ENCODE results near the gene UCK2.

Gene UCK2

DNA sequence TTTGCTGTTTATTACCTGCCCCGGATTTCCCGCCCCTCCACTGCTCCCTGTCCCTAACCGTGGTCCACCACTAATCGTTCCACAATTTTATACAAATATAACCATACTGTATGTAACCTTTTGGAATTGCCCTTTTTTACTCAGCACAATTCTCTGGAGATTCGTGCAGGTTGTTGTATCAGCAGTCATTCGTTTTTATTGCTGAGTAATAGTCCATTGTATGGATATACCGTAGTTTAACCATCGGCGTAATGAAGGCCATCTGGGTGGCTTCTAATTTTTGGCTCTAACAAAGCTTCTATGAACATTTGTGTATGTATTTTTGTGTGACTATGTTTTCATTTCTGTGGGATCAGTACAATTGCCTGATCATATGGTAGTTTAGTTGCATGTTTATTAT lies 50.0 kb downstream of the UCK2 start:
- H3K27ac Mint-ChIP-seq: peak overlapping the region; percentile 73
- peaks cover 6% of the 10 kb centered on the region for H3K9me3 Mint-ChIP-seq
- no peak for ATAC-seq
- H3K4me1 Mint-ChIP-seq: peaks cover 78% of the 10 kb centered on the region
- peaks cover 25% of the 10 kb centered on the region for H3K36me3 Mint-ChIP-seq
- no peaks in the 10 kb centered on the region for H3K27me3 Mint-ChIP-seq
- no peak overlapping the region for H3K4me3 Mint-ChIP-seq

DNA sequence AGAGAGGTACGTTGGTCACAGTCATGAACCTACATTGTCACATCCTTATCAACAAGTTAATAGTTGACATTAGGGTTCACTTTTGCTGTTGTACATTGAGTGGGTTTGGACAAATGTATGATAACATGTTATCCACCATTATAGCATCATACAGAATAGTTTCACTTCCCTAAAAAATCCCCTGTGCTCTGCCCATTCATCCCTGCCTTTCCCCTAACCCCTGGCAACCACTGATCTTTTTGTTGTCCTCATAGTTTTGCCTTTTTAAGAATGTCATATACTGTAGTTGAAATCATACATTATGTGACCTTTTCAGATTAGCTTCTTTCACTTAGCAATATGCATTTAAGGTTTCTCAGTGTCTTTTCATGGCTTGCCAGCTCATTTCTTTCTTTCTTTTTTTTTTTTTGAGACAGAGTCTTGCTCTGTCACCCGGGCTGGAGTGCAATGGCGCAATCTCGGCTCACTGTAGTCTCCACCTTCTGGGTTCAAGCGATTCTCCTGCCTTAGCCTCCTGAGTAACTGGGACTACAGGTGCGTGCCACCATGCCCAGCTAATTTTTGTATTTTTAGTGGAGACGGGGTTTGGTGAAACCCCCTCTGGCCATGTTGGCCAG lies 50.6 kb downstream of the UCK2 start:
- no peaks in the 10 kb centered on the region for H3K27me3 Mint-ChIP-seq
- H3K36me3 Mint-ChIP-seq: peaks cover 21% of the 10 kb centered on the region
- peak overlapping the region; percentile 73 for H3K27ac Mint-ChIP-seq
- peaks cover 76% of the 10 kb centered on the region for H3K4me1 Mint-ChIP-seq
- peak; percentile 91 for ATAC-seq
- H3K9me3 Mint-ChIP-seq: peaks cover 6% of the 10 kb centered on the region
- H3K4me3 Mint-ChIP-seq: peak overlapping the region; percentile 32

DNA sequence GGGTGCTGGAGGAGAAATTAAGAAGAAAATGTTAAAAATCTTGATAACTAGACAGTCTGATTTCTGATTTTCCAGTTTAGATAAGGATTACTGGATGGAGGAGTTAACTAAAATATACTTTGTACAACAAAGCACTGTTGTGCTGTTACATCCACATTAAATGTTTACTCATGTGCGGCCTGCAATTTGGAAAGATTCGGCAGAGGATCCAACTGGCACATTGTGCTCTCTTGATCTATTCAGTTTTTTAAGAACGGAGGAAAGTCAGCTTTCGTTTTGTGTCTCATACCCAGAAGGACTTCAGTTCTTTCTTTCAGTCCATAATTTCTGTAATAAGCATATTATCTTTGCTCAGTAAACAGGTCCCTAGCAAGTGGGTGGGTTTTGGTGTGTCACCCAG lies 52.5 kb downstream of the UCK2 start:
- ATAC-seq: no peak
- Mint-ChIP-seq H3K4me1 (peaks cover 76% of the 10 kb centered on the region), H3K4me3 (no peak overlapping the region), H3K9me3 (no peaks in the 10 kb centered on the region), H3K27ac (peak overlapping the region; percentile 73), H3K27me3 (no peaks in the 10 kb centered on the region), H3K36me3 (peaks cover 13% of the 10 kb centered on the region)

DNA sequence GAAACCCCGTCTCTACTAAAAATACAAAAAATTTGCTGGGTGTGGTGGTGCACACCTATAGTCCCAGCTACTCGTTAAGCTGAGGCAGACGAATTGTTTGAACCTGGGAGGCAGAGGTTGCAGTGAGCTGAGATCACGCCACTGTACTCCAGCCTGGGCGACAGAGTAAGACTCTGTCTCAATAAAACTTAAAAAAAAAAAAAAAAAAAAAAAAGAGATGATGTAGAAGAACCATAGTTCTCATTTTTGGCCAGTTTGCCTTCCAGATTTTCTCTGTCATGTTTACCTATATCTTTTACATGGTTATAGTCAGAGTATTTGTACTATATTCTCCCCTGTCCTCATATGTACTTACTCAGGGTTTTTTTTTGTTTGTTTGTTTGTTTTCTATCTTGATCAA lies 53.6 kb downstream of the UCK2 start:
- H3K4me3 Mint-ChIP-seq: no peak overlapping the region
- ATAC-seq: no peak
- no peaks in the 10 kb centered on the region for H3K27me3 Mint-ChIP-seq
- peaks cover 14% of the 10 kb centered on the region for H3K36me3 Mint-ChIP-seq
- H3K9me3 Mint-ChIP-seq: no peaks in the 10 kb centered on the region
- no peak overlapping the region for H3K27ac Mint-ChIP-seq
- H3K4me1 Mint-ChIP-seq: peaks cover 75% of the 10 kb centered on the region

DNA sequence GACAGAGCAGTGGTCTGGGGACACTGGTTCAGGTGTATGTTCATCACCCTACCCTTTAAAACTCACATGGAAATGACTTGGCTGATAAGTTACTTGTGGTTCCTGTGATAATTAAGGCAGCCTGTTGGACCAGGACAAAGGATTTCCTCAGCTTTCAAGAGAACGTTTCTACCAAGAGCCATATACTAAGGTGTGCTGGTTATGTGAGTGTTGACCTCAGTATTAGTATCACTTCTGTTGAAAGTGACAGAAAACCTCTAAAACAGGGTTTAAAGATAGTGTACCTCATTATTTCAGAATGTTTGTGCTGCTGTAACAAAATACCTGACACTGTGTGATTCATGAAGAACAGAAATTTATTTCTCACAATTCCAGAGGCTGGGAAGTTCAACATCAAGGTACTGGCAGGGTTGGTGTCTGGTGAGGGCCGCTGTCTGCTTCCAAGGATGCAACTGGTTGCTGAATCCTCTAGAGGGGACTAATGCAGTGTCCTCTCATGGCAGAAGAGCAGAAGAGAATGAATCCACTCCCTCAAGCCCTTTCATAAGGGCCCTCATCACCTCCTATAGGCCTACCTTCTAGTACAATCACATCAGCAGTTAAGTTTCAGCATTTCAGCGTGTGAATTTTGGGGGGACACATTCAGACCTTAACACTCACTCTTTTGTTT lies 54.9 kb downstream of the UCK2 start:
- no peaks in the 10 kb centered on the region for H3K27me3 Mint-ChIP-seq
- no peak overlapping the region for H3K27ac Mint-ChIP-seq
- H3K4me1 Mint-ChIP-seq: peaks cover 78% of the 10 kb centered on the region
- no peak for ATAC-seq
- H3K36me3 Mint-ChIP-seq: peaks cover 26% of the 10 kb centered on the region
- H3K9me3 Mint-ChIP-seq: no peaks in the 10 kb centered on the region
- no peak overlapping the region for H3K4me3 Mint-ChIP-seq

DNA sequence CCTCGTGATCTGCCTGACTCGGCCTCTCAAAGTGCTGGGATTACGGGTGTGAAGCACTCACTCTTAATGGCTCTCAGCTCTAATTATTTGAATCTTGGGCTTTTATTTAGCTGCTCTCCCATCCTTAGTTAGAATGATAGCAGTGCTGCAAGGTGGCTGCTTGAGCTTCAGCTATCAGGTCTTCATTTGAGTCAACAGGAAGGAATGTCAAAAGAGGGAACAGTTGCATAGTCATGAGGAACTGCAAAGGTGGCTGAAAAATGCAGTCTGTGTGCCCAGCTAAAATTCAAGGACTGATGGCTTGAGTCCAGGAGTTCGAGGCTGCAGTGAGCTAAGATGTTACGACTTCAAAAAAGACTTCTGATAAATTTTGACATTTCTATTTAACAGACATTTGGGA lies 55.6 kb downstream of the UCK2 start:
- H3K27ac Mint-ChIP-seq: peak overlapping the region; percentile 62

DNA sequence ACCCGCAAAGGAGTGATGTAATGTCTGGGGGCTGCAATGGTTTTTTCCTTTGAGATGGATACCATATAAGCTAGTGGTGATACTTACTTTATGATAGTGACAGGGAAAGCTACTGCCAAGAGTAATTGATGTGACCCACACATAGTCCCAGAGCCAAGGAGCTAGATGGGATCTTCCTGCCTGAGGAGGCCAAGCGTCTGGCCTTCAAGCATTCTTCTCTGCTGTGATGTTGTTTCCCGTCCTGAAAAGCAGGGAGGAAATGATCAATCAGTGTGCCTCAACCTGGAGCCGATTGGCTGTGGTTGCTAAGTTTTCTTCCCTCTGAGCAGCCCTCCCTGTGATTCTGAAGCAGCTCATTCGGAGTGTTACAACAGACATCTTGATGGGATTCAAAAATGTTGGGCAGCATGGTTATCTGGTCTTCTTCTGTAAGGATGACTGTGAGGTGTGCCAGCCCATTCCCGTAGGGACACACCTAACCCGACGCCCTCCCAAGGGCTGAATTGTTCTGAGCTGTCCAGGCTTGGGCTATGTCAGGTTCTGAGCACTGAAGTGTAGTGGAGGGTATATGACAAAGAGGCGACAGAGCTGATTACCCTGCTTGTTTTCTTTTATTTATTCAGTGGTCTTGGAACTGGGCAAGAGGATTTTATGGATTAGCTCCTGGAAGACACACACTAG lies 56.7 kb downstream of the UCK2 start:
- H3K27ac Mint-ChIP-seq: peak overlapping the region; percentile 62
- peaks cover 28% of the 10 kb centered on the region for H3K36me3 Mint-ChIP-seq
- H3K9me3 Mint-ChIP-seq: no peaks in the 10 kb centered on the region
- no peak overlapping the region for H3K4me3 Mint-ChIP-seq
- H3K27me3 Mint-ChIP-seq: no peaks in the 10 kb centered on the region
- no peak for ATAC-seq
- H3K4me1 Mint-ChIP-seq: peaks cover 70% of the 10 kb centered on the region

More for the DNA sequence above, 55.6 kb downstream of the UCK2 start:
- ATAC-seq: no peak
- H3K27me3 Mint-ChIP-seq: no peaks in the 10 kb centered on the region
- no peak overlapping the region for H3K4me3 Mint-ChIP-seq
- peaks cover 77% of the 10 kb centered on the region for H3K4me1 Mint-ChIP-seq
- no peaks in the 10 kb centered on the region for H3K9me3 Mint-ChIP-seq
- H3K36me3 Mint-ChIP-seq: peaks cover 27% of the 10 kb centered on the region

DNA sequence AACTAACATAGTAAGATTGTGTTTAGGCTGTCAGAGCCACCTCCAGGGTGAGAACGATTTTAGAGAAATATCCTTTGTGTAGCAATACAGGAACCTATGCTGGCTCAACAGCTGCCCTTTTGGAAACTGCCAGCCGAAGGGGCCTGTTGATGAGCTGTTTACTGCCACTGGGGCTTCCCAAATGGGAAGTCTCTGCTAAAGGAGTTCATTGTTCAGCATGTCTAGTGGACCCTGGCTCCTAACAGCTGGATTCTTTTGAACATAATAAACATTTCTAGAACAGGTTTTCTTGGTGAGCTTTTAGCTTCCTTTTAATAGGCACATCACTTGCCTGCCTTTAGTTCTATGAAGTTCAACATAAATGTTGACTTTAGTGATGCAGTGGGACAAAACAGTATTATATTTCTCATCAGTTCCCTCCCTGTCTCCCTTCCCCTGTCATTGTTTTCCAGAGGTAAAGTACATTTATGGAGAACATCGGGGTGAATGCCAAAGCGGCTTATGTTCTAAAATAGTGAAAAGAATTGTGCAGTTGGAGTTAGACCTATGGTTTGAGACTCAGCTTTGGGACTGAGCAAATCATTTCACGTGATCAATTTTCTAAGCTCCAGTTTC lies 57.4 kb downstream of the UCK2 start:
- Mint-ChIP-seq H3K4me3 (no peak overlapping the region), H3K27ac (peak overlapping the region; percentile 62), H3K27me3 (no peaks in the 10 kb centered on the region), H3K4me1 (peaks cover 63% of the 10 kb centered on the region), H3K9me3 (no peaks in the 10 kb centered on the region), H3K36me3 (peaks cover 23% of the 10 kb centered on the region)
- ATAC-seq: peak; percentile 39

DNA sequence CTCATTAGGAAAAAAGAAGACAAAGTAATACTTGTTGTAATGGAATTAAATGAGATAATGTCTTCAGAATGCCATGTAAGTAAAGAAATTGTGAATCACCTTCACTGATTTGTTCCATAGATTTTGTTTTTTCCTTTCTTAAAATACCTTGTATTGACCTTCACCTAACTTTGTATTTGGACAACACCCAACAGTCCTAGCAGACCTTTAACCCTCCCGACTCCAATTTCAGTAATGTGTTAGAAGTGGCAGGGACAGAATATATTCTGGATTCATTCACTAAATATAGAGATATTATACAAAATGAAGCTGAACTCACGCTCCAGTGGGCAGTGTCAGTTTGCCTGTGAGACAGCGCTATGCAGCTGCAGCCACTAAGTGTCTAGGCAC lies 57.9 kb downstream of the UCK2 start:
- no peak overlapping the region for H3K27ac Mint-ChIP-seq
- ATAC-seq: no peak
- H3K4me3 Mint-ChIP-seq: no peak overlapping the region
- no peaks in the 10 kb centered on the region for H3K9me3 Mint-ChIP-seq
- peaks cover 28% of the 10 kb centered on the region for H3K36me3 Mint-ChIP-seq
- H3K4me1 Mint-ChIP-seq: peaks cover 59% of the 10 kb centered on the region
- H3K27me3 Mint-ChIP-seq: no peaks in the 10 kb centered on the region

DNA sequence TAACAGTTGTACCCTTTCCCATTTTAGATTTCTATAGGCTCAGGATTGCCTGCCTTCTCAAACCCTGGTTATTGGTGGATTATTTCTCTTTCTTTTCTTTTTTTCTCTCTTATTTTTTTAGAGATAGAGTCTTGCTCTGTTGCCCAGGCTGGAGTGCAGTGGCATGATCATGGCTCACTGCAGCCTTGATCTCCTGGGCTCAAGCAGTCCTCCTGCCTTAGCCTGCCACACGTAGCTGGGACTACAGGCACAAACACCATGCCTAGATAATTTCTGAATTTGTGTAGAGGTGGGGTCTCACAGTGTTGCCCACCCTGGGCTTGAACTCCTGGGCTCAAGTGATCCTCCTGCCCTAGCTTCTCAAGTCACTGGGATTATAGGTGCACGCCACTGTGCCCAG lies 58.8 kb downstream of the UCK2 start:
- H3K4me1 Mint-ChIP-seq: peaks cover 59% of the 10 kb centered on the region
- ATAC-seq: no peak
- no peaks in the 10 kb centered on the region for H3K9me3 Mint-ChIP-seq
- H3K4me3 Mint-ChIP-seq: no peak overlapping the region
- H3K27ac Mint-ChIP-seq: no peak overlapping the region
- H3K36me3 Mint-ChIP-seq: peaks cover 34% of the 10 kb centered on the region
- no peaks in the 10 kb centered on the region for H3K27me3 Mint-ChIP-seq

DNA sequence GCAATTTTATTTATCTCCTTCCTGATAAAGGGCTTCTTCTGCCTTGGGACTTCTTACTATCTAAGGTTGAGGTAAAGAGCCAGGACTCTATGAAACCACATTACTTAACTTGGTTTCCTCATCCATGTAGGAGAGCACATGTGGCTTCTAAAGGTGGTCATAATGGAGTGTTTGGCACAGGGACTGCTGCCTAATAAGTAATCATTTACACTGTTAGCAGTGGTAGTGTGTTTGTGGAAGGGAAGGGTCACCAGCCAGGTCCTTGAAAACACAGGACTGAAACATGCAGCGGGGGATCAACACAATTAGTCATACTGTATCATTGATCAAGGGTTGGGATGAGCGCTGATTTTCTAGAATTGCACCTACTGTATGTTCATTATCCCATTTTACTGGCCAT lies 59.6 kb downstream of the UCK2 start:
- no peak for ATAC-seq
- Mint-ChIP-seq H3K36me3 (peaks cover 41% of the 10 kb centered on the region), H3K4me1 (peaks cover 56% of the 10 kb centered on the region), H3K9me3 (no peaks in the 10 kb centered on the region), H3K27me3 (no peaks in the 10 kb centered on the region), H3K4me3 (no peak overlapping the region), H3K27ac (no peak overlapping the region)

DNA sequence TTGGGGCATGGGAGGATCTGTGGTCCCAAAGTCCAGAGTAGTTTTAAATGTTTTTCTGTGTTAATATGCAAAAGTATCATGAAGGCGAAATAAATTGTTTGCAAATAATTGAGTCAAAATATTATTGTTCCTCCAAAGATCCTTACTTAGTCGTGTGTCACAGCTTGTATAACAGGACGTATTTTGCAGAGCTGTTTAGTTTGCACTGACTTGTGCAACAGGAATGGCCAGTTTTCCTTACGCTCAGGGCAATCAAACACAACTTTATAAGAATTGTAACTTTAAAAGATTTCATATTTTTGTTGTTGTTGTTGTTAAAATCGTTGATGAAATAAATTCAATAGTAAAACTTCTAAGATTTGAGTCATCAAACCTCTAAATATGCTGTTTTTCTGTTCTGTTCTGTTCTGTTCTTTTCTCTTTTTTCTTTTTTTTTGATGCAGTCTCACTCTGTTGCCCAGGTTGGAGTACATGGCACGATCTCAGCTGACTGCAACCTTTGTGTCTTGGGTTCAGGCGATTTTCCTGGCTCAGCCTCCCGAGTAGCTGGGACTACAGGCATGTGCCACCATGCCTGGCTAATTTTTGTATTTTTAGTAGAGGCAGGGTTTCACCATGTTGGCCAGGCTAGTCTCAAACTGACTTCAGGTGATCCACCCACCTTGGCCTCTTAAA lies 60.6 kb downstream of the UCK2 start:
- Mint-ChIP-seq H3K9me3 (no peaks in the 10 kb centered on the region), H3K4me1 (peaks cover 51% of the 10 kb centered on the region), H3K4me3 (no peak overlapping the region), H3K27me3 (no peaks in the 10 kb centered on the region), H3K27ac (no peak overlapping the region), H3K36me3 (peaks cover 50% of the 10 kb centered on the region)
- ATAC-seq: no peak

DNA sequence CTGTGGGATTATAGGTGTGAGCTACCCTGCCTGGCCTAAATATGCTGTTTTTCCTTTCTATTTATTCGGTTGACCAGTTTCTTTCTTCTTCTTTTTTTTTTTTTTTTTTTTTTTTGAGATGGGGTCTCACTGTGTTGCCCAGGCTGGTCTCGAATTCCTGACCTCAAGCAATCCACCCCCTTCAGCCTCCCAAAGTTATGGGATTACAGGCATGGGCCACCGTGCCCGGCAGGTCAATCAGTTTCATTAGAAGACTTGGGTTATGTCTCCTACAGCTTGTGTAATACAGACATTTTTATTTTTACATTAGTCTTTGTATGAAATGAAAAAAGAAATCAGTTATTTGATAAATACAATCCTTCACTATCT lies 61.1 kb downstream of the UCK2 start:
- Mint-ChIP-seq H3K27me3 (no peaks in the 10 kb centered on the region), H3K4me3 (no peak overlapping the region), H3K36me3 (peaks cover 53% of the 10 kb centered on the region), H3K4me1 (peaks cover 45% of the 10 kb centered on the region), H3K9me3 (no peaks in the 10 kb centered on the region), H3K27ac (no peak overlapping the region)
- ATAC-seq: no peak

DNA sequence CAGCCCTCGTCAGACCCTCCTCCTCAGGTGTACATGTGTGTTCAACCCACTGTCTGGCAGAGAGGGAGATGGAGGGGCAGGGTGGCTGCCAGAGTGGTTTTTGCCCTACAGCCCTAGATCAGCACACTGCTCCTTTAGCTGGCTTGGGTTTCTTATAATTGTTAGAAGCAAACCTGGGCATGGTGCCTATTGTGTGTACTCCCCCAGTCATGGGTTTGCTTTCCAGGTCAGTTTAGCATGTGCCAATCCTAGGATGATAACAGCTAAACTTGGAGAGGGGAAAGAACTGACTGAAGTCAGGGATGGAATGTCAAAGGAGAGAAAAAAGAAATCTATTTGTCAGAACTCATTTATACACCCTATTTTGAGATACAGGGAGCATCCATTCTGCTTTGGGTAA lies 63.3 kb downstream of the UCK2 start:
- Mint-ChIP-seq H3K4me3 (no peak overlapping the region), H3K36me3 (peaks cover 69% of the 10 kb centered on the region), H3K4me1 (peaks cover 24% of the 10 kb centered on the region), H3K27me3 (no peaks in the 10 kb centered on the region), H3K9me3 (no peaks in the 10 kb centered on the region), H3K27ac (no peak overlapping the region)
- ATAC-seq: no peak

DNA sequence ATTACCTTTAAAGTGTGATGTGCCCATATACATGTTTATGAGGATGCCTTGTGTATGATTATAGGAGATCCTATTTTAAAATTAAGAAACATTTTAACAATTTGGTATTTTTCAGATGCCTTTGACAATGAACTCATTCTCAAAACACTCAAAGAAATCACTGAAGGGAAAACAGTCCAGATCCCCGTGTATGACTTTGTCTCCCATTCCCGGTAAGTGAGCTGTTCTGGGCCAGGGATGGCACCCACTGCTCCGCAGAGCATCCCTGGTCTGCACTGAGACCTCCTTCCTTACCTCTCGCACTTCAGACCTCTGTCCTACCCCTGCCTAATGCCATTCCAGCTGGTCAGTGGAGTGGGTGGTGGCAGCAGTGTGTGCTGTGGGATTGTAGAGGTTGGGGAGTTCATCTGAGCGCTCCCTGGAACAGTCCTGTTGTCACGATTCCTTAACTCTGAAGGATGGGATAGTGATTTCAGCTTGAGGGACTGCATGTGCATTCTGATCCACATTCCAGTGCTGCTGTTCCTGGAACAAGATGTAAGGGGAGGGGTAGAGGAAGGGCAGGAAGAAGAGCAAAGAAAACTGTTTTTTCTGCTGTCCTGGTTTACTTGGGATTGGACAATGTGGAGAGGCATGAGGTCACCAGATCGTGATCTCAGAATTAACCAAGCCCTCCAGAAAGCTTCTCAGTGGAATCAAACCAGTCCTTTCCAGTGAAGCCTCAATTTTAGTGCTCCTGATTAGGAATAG lies 63.9 kb downstream of the UCK2 start:
- peaks cover 19% of the 10 kb centered on the region for H3K4me1 Mint-ChIP-seq
- no peaks in the 10 kb centered on the region for H3K9me3 Mint-ChIP-seq
- ATAC-seq: no peak
- H3K4me3 Mint-ChIP-seq: no peak overlapping the region
- H3K27ac Mint-ChIP-seq: no peak overlapping the region
- peaks cover 71% of the 10 kb centered on the region for H3K36me3 Mint-ChIP-seq
- H3K27me3 Mint-ChIP-seq: no peaks in the 10 kb centered on the region
